HG02938 (cell line): ENCODE data around the gene ARL13B.
"Not testable (repeated sequence)": the region's sequence is repeated elsewhere in the genome, so short reads cannot be mapped to it uniquely, and the experiment has no call there.

Source experiments
- ATAC-seq: cut with Tn5 transposase; IDR thresholded peaks from one replicate; pipeline ENCODE4 v1.9.1; 2021; ENCODE audit warnings: mild to moderate bottlenecking, moderate library complexity; ENCODE audit not compliant: unreplicated experiment

ARL13B gene

DNA sequence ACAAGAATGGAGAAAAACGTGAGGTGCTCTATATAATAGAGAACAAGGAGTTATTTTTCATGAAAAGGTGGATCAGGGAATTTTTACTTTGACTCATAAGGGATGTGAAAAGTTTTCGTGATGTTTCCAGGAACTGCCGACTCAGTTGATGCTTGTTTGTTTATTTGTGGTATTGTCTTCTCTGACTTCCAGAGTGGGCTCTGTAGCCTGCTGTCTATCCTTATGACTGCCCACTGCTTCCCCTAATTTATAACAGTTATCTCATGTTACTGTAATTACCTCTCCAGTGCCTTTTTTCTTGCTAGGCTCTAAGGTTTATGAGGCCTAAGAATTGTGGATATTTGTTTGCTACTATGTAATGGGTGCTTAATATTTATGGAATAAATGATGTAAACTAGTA, 12.3 kb downstream of the ARL13B start:
- ATAC-seq = no peak

DNA sequence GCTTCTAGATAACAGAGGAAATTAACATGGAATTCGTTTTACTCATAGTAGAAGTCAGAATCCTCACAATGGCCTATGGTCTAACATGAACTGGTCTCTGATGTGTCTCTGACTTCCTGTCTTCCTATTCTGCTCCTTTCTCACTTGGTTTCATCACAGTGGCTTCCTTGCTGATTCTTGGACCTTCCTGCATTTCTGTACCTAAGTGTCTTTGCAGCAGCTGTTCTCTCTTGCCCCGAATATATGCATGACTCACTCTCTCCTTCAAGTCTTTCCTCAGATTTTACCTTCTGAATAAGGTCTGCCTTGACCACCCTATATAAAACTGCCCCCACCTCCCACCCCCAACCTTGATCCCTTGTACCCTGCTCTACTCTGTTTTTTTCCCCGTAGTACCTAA, 14.1 kb downstream of the ARL13B start:
- ATAC-seq = no peak

GRCh38 chr3:94001191-94001590, 21.2 kb downstream of the ARL13B start:
- ATAC-seq = no peak

- no peak for ATAC-seq
These were observed 22.0 kb downstream of the ARL13B start for GRCh38 chr3:94001827-94002495.

GRCh38 chr3:94004301-94004910, 24.5 kb downstream of the ARL13B start:
- ATAC-seq = peak; percentile 89

DNA sequence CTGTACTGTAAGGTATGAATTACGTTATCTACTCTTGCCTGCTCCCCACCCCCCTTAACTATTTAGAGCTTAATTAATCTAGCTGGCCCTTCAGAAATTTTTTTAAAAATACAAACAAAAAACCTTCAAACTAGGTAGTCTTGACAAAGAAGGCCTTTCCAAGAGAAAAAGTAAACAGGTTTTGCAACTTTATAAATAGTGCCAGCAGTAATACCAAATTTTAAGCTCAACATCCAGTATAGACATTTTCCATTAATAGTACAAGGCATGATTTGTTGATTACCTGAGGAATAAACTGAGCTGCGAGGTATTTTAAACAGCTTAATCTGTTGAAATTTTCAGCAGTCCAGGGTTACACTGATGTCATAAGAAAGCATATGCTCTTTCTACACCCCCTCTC, 28.3 kb downstream of the ARL13B start:
- no peak for ATAC-seq

- no peak for ATAC-seq
These were observed 29.7 kb downstream of the ARL13B start for GRCh38 chr3:94009608-94010007.

- ATAC-seq = no peak
These were observed 31.3 kb downstream of the ARL13B start for GRCh38 chr3:94011233-94011711.

- no peak for ATAC-seq
These were observed 32.2 kb downstream of the ARL13B start for GRCh38 chr3:94012185-94012584.

DNA sequence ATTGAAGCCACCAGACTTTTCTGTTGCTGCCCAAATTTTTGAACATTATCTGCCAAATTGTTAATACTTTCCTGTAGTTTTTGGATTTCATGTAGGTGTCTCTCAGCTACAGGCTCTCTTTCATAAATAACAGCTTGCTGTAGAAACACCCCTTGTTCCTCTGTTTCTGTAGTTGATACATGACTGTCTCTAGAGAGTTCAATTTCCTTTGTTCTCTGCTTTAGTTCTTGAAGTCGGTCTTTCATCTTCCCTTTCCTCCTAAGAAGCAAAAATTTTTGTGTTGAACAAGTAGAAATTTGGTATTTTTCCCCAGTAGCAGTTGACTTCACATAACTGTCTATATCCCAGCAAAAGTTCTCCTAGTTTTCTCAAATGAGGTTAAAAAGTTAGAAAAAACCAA, 35.1 kb downstream of the ARL13B start:
- ATAC-seq = no peak

- no peak for ATAC-seq
These were observed 39.7 kb downstream of the ARL13B start for GRCh38 chr3:94019659-94020058.

DNA sequence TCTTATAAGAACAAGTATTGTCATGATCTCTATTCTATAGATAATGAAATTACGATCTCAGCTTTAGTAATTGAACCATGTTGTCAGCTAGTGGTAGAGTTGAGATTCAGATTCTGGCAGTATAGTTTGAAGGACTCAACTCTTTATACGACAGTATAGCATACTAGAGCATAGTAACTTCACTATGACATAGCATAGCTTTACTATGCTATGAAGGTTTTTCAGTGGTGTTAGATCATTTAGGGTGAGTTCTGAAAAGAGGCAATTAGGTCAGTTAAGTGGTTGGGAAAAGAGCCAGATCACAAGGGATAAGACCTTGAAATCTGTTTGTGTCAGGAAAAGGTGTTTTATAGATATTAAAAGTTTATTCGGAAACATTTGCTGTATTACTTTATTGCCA, 40.3 kb downstream of the ARL13B start:
- ATAC-seq = no peak

DNA sequence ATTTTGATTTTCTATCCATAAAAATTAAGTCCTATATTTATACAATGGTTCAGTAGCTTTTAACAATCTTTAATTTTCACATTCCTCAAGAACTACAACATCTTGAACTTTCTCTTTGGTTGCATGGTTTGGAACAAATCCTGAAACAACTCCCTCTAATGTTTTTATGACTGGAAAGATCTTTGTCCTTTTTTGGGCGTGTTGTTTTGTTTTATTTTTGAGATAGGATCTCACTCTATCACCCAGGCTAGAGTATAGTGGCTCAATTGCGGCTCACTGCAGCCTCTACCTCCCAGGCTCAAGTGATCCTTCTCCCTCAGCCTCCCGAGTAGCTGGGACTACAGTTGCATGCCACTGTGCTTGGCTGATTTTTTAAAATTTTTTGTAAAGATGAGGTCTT, 44.4 kb downstream of the ARL13B start:
- no peak for ATAC-seq

- ATAC-seq = no peak
These were observed 46.7 kb downstream of the ARL13B start for GRCh38 chr3:94026623-94027022.

DNA sequence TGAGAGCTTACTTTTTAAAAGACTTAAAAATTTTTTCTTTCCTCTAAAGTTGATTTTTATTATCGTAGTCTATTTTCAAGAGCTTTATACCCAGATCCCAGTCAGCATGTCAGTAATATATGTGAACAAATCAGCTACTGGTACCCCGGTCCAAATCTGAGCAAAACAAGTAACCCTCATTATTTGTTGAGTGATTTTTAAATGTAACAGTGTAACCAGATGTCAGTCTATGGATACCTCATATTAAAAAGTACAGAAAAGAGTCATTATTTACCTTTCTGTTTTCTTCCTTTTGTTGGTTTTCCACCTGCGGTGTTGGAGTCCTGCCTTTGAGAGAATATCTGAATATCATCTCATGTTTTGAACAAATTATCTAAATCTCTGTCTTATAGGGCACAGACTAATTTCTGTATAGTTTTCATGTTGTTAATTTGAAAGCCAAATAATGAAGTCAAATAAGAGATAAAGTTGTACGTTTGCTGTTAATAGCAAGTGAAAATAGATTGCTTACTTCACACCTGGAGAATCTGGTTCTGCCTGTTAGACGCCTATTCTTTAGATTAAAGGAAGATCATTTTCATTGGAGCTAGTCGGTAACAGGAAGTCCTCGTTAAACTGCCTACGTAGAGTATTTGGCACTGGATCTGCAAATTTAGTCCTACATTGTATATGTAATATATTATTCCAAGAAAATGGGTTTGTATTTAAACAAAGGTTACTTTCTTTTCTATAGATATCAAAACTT, 48.3 kb downstream of the ARL13B start, which contains the start of gene STX19:
Gene STX19, minus strand, starts transcription at position 505 of the 745 bp plus-strand sequence. CDS start 13,328 bp downstream, outside the sequence.
- no peak for ATAC-seq

DNA sequence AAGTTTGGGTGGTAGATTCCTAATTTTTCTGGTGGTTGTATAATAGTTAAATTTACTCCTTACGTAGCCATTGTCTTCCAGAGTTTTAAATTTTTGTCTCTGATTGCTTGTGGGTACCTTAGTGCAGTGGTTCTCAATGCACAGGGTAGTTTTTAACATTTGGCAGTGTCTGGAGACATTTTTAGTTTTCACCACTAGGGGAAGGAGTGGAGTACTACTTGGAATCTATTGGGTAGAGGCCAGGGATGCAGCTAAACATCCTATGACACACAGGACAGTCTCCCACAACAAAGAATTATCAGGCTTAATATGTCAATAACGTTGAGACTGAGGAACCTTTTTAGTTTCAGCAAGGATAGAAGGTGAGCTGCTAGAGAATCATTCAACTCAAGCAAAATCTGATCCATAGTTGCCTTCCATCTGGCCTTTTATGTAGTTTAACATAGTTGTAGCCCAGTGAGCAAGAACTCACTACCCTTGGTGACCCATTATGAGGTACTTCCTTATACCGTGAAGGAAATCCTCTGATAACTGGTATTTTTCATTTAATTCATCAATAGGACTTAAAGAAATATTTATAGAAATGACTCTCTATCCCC, 57.1 kb downstream of the ARL13B start:
- ATAC-seq = peak; percentile 75

DNA sequence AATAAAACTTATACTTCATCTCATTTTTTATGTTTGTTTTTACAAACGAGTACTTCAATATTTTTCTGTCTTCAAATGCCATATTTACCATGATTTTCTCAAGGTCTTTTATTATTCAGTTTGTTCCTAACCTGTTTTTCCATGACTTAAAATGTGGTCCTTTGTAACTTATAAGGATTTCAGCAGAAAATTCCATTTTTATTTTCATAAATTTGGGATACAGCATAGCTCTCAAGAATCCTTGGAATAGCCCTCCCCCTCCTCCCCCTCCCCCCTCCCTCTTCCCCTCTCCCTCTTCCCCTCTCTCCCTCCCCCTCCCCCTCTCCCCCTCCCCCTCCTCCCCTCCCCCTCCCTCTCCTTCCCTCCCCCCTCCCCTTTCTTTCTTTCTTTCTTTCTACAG, 63.3 kb downstream of the ARL13B start:
- ATAC-seq = no peak

DNA sequence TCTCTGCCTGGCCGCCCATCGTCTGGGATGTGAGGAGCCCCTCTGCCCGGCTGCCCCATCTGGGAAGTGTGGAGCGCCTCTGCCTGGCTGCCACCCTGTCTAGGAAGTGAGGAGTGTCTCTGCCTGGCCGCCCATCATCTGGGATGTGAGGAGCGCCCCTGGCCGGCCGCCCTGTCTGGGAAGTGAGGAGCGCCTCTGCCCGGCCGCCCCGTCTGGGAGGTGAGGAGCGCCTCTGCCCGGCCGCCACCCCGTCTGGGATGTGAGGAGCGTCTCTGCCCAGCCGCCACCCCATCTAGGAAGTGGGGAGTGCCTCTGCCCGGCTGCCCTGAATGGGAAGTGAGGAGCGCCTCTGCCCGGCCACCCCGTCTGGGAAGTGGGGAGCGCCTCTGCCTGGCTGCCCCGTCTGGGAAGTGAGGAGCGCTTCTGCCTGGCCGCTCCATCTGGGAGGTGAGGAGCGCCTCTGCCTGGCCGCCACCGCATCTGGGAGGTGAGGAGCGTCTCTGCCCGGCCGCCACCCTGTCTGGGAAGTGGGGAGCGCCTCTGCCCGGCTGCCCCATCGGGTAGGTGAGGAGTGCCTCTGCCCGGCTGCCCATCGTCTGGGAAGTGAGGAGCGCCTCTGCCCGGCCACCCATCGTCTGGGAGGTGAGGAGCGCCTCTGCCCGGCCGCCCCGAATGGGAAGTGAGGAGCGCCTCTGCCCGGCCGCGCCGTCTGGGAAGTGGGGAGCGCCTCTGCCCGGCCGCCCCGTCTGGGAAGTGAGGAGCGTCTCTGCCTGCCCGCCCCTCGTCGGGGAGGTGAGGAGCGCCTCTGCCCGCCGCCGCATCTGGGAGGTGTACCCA, 64.4 kb downstream of the ARL13B start:
- not testable (repeated sequence) for ATAC-seq

DNA sequence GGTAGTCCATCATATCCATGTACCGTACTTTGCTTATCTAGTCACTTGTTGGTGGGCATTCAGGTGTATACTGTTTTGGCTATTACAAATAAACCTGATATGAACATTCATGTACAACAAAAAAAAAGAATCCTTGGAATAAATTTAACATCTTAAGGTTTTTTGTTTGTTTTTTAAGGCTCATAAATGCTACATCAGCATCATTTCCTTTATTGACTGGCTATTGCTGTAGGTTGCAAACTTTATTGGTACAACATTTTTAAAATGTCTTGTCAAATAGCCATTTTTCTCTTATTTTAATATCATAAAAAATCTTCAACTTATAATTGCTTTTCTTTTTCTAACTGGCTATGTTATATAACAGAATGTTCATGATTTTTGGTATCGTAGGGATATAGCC, 66.6 kb downstream of the ARL13B start:
- ATAC-seq = no peak

GRCh38 chr3:94049267-94049666, 69.3 kb downstream of the ARL13B start:
- no peak for ATAC-seq

- ATAC-seq = no peak
These were observed 70.6 kb downstream of the ARL13B start for GRCh38 chr3:94050546-94050945.
